Natural killer cell treated with Interleukin-12 subunit alpha and Interleukin-12 subunit beta and Interleukin-15 and Interleukin-18, amount 100 ng/mL, for 72 hours (primary cell): ENCODE data around the gene PDE4D. TPM values are rescaled to one million over a fixed set of nuclear protein-coding genes. Genes with fewer than 3 reads are reported as not detected.
"Not testable (repeated sequence)": the region's sequence is repeated elsewhere in the genome, so short reads cannot be mapped to it uniquely, and the experiment has no call there.

Experiments used
- ATAC-seq, 2 donors: fragments of 150-1000 bp; cut with Tn5 transposase in 1 of 2; sonication (Bioruptor Pico), chemical (Tn5 transposase) in 1 of 2; 2 replicates each; pipeline ENCODE4 v1.10.0; 2021
- DNase-seq: peaks from one replicate; pipeline ENCODE4 v3.0.0; 2022; ENCODE audit warnings: low spot score
- H3K27ac Mint-ChIP-seq, 2 donors: 1 replicate in 1 of 2; 2 replicates in 1 of 2; pipeline ENCODE4 v1.8.0; 2022; ENCODE audit warnings: mixed read lengths in 2 of 2, mild to moderate bottlenecking in 1 of 2, moderate library complexity in 1 of 2
- H3K27me3 Mint-ChIP-seq, 2 donors: 1 replicate in 1 of 2; 2 replicates in 1 of 2; pipeline ENCODE4 v1.8.0; 2022; ENCODE audit warnings: mixed read lengths in 2 of 2
- H3K36me3 Mint-ChIP-seq: one replicate; pipeline ENCODE4 v1.8.0; 2022; ENCODE audit warnings: mixed read lengths
- H3K4me1 Mint-ChIP-seq, 2 donors: 1 replicate in 1 of 2; 2 replicates in 1 of 2; pipeline ENCODE4 v1.8.0; 2022; ENCODE audit warnings: low read depth in 2 of 2, mixed read lengths in 2 of 2, mild to moderate bottlenecking in 1 of 2
- H3K4me3 Mint-ChIP-seq: one replicate; pipeline ENCODE4 v1.8.0; 2022; ENCODE audit warnings: mixed read lengths
- H3K9me3 Mint-ChIP-seq: 2 replicates; pipeline ENCODE4 v1.8.0; 2022; ENCODE audit warnings: mixed read lengths
- total RNA-seq, 2 donors: library from RNA; stranded (reverse); gene quantifications; one replicate each; pipeline ENCODE4 v1.2.3, GENCODE V29; 2022

PDE4D gene
- total RNA-seq, 2 donors from 2014 or later: 55.0 to 80.5 TPM

DNA sequence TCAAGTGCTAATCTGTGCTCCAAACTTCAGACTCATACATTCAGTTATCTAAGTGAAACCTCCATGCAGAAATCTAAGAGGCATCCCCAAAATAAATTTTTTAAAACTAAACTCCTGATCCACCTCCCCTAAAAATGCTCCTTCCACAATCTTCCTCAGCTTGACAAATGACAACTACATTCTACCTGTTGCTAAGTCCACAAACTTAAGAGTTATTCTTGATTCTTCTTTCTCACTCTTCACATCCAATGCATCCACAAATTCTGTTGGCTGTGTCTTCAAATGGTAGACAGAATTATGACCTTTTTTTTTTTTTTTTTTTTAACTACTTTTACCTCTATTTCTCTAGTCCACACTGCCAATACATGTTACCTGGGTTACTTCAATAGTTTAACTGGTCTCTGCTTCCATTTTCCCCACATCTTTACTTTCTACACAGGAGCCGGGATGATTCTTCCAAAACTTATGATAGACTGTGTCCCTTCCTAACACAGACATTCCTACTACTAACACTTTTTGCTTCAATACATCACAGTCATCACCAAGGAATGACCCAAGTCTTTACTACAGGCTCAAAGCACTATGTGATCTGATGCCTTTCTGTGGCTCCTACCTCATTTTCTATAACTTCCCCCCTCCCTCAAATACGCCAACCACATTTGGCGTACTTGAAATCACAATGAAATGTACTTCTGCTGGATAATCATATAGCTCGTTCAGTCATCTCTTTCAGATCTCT is 143.6 kb downstream of the PDE4D start:
- Mint-ChIP-seq H3K36me3 (no peaks in the 10 kb centered on the region), H3K27me3 (peaks cover 0 to 7% of the 10 kb centered on the region in 2 donors), H3K27ac (no peak overlapping the region), H3K4me1 (no peaks in the 10 kb centered on the region), H3K9me3 (no peaks in the 10 kb centered on the region), H3K4me3 (no peak overlapping the region)
- ATAC-seq (no peak), DNase-seq (no peak)

DNA sequence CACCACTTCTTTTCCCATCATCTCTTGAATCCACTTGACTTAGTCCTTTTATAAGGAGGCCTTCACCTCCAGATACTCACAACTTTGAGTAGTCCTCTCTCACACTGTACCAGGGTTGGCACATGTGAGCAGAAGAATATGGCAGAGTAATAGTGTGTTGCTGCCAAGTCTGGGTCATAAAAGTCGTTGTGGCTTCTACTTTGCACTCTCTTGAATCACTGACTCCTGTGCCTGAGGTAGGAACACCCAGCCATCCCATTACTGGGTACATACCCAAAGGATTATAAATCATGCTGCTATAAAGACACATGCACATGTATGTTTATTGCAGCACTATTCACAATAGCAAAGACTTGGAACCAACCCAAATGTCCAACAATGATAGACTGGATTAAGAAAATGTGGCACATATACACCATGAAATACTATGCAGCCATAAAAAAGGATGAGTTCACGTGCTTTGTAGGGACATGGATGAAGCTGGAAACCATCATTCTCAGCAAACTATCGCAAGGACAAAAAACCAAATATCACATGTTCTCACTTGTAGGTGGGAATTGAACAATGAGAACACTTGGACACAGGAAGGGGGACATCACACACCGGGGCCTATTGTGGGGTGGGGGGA is 145.4 kb downstream of the PDE4D start:
- not testable (repeated sequence) for H3K4me1 Mint-ChIP-seq, H3K36me3 Mint-ChIP-seq, H3K27me3 Mint-ChIP-seq, ATAC-seq, H3K27ac Mint-ChIP-seq, H3K9me3 Mint-ChIP-seq, H3K4me3 Mint-ChIP-seq, DNase-seq

DNA sequence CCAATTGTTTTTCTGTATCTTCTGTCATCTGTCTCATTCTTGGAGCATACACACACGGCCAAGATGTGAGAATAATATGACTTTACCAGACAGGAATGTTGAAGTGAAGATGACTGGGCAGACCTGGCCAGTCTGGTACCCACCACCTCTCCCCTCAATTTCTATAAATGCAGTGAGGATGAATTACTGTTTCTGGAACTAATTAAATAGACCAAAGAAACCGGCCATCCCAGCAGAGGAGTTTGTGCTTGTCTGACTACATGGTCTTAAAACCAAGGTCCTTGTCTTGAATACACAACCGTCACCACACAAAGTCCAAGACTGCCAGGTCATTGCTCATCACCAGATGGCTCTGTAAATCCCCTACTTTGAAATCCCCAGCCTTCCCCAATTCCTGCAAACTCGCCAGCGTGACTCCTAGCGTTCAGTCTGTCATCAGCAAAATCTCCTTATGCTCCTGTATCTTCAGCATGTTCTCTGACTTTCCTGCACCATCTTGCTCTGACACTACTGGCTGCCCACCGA is 147.2 kb downstream of the PDE4D start:
- H3K4me3 Mint-ChIP-seq: no peak overlapping the region
- no peaks in the 10 kb centered on the region for H3K4me1 Mint-ChIP-seq
- no peak for ATAC-seq
- H3K27ac Mint-ChIP-seq: no peak overlapping the region
- H3K36me3 Mint-ChIP-seq: no peaks in the 10 kb centered on the region
- H3K9me3 Mint-ChIP-seq: no peaks in the 10 kb centered on the region
- peaks cover under 1 to 9% of the 10 kb centered on the region in 2 donors for H3K27me3 Mint-ChIP-seq
- no peak for DNase-seq

DNA sequence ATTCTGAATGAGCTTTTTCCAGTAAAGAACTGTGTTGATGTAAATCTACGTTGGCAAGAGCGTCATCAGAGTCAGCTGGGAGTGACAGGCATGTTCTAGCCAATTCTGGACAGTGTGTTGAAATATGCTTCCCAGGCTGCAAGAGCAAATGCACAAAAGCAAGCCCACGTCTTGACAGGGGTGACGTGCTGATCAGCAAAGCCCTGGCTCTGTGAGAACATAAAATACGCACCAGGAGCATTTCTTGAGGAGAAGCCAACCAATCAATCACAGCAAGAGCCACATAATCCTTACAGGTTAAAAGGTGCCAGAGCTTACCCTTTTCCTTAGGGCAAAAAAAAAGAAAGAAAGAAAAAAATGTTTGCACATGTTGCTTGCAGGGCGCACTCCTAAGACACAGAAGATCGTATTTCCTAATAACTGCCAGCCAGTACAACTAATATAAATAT is 148.1 kb downstream of the PDE4D start:
- no peaks in the 10 kb centered on the region for H3K9me3 Mint-ChIP-seq
- H3K36me3 Mint-ChIP-seq: no peaks in the 10 kb centered on the region
- DNase-seq: no peak
- no peaks in the 10 kb centered on the region for H3K4me1 Mint-ChIP-seq
- peaks cover 8 to 12% of the 10 kb centered on the region in 2 donors for H3K27me3 Mint-ChIP-seq
- no peak for ATAC-seq
- H3K4me3 Mint-ChIP-seq: no peak overlapping the region
- no peak overlapping the region for H3K27ac Mint-ChIP-seq

DNA sequence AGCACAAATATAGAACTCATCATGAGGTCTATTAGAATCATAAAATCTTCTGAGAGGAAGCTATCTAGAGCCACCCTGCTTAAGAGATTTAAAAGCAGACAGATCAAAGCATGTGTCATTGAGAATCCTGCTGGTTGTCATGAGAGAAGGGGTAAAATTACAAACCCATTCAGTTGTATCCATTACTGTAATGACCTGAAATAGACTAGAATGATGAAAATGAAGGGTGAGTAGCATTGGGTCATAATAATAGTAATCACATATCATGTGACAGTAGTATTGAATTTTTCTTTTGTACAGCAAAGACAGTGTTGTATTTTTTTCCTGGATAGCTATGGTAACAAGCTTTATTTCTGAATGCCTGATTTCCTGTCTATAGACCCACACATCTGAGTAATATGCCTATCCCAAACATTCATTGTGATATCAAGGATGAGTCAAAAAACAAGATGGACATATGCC is 149.0 kb downstream of the PDE4D start:
- Mint-ChIP-seq H3K27ac (no peak overlapping the region), H3K4me1 (no peaks in the 10 kb centered on the region), H3K4me3 (no peak overlapping the region), H3K9me3 (no peaks in the 10 kb centered on the region), H3K27me3 (peaks cover 8 to 12% of the 10 kb centered on the region in 2 donors), H3K36me3 (no peaks in the 10 kb centered on the region)
- ATAC-seq: no peak
- no peak for DNase-seq

DNA sequence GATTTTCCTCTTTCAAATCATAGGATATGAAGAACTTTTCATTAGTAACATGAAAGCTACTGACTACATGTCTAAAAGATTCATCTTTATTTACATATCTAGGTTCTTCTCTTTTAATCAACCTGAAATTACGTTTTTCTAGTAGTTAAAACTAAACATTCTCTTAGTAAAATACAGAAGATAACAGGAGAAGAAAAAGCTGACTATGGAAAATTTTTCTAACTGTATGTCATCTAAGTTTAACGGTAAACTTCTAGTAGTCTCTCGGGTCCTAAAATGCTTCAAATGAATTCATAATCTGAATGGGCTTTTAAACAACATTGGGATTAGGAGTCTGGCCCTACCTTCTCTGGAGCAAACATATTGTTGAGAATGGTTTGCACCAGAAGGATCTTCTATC is 151.9 kb downstream of the PDE4D start:
- no peak overlapping the region for H3K4me3 Mint-ChIP-seq
- H3K27ac Mint-ChIP-seq: no peak overlapping the region
- H3K36me3 Mint-ChIP-seq: no peaks in the 10 kb centered on the region
- DNase-seq (no peak), ATAC-seq (no peak)
- H3K27me3 Mint-ChIP-seq: peaks cover 6 to 8% of the 10 kb centered on the region in 2 donors
- H3K4me1 Mint-ChIP-seq: no peaks in the 10 kb centered on the region
- H3K9me3 Mint-ChIP-seq: no peaks in the 10 kb centered on the region

DNA sequence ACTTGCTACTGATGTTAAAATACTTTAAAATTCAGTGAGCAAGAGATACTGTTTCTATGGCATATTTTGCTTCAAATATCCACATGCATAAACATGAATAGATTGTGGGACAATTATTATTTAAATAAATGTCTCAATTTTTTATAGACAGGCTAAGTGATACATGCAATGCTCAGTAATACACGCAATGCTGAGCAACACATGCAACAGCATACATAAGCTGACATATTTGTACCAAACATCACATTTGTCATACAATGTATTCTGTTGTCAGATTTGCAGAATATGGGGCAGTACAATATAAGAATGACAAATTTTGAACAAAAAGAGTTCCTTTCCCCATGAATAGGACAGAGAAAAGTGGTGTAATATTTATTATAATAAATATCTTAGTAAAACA is 155.5 kb downstream of the PDE4D start:
- Mint-ChIP-seq H3K4me3 (no peak overlapping the region), H3K27me3 (peaks cover 5 to 8% of the 10 kb centered on the region in 2 donors), H3K9me3 (no peaks in the 10 kb centered on the region), H3K36me3 (no peaks in the 10 kb centered on the region), H3K27ac (no peak overlapping the region), H3K4me1 (no peaks in the 10 kb centered on the region)
- no peak for DNase-seq
- no peak for ATAC-seq

DNA sequence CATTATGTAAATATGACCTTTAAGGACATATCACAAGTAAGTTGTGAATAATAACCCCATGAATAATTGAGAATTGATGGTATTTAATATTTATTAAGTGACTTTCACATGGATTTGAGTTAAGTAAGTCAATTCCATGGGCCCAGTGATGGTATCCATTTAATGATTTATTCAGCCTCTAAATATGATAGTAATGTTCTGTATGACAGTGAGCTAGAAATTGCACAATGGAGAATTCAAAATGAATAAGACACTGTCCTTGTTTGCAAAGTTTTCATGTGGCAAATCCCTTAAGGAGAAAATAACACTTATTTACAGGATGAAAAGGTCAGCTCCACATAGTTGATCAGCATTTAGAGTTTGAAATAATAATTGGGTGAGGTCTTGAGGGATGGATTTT is 160.7 kb downstream of the PDE4D start:
- Mint-ChIP-seq H3K9me3 (no peaks in the 10 kb centered on the region), H3K27ac (no peak overlapping the region), H3K27me3 (peaks cover 0 to 11% of the 10 kb centered on the region in 2 donors), H3K36me3 (no peaks in the 10 kb centered on the region), H3K4me1 (no peaks in the 10 kb centered on the region), H3K4me3 (no peak overlapping the region)
- no peak for ATAC-seq
- no peak for DNase-seq

DNA sequence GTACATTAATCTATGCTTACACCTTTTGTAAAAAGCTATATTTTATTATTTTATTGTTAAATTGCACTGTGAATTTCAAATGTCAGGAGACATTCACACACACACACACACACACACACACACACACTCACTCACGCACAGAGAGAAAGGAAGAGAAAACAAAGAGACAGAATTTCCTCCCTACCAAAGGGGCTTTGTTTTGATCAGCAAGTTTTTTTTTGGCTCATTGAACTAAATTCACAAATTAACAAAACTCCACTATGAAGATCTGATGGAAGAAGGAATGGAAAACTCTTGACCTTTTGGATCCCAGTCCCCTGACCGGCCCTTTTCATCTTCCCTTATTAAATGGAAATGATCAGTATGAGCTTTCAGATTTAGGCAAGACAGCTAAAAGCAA is 161.2 kb downstream of the PDE4D start:
- peaks cover 0 to 11% of the 10 kb centered on the region in 2 donors for H3K27me3 Mint-ChIP-seq
- no peaks in the 10 kb centered on the region for H3K36me3 Mint-ChIP-seq

DNA sequence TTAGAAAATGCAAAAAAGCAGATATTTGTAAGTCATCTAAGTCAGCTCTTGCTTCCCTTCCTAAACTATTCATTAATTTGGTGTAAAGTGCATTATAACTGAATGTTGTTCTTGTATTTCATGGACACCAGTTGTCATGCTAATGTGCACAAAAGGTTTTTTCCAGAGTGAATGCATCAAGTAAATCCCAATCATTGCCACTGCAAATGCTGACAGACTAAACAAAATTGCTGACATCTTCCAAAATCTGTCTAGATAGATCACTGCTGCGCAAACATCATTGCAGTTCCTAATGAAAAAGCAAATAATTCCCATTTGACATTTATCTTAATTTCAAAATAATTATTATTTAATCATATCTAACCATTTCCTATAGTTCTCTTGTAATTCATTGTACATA is 161.7 kb downstream of the PDE4D start:
- Mint-ChIP-seq H3K4me1 (no peaks in the 10 kb centered on the region), H3K36me3 (no peaks in the 10 kb centered on the region), H3K4me3 (no peak overlapping the region), H3K27ac (no peak overlapping the region), H3K27me3 (peaks cover 0 to 11% of the 10 kb centered on the region in 2 donors), H3K9me3 (no peaks in the 10 kb centered on the region)
- DNase-seq (no peak), ATAC-seq (no peak)

More for the DNA sequence above, 161.2 kb downstream of the PDE4D start:
- ATAC-seq (no peak), DNase-seq (no peak)
- H3K27ac Mint-ChIP-seq: no peak overlapping the region
- no peaks in the 10 kb centered on the region for H3K9me3 Mint-ChIP-seq
- no peaks in the 10 kb centered on the region for H3K4me1 Mint-ChIP-seq
- no peak overlapping the region for H3K4me3 Mint-ChIP-seq

DNA sequence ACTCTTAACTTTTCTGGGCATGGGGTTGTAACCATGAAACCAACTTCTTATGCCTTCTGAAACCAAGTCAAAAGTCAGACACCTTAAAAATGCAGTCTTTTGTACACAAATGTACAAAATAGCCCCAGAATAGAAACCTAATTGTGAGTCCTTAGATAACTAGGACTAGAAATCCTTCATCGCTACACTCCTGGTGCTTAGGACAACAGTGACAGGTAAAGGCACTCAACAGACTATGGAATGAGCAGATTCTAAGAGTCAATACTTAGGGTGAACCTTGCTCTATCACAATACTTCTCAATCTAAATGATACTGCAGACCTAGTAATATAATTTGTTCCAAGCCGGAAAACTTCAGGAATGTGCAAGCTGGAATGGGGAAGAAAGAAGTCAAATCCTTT is 163.7 kb downstream of the PDE4D start:
- Mint-ChIP-seq H3K27me3 (peaks cover 0 to 13% of the 10 kb centered on the region in 2 donors), H3K27ac (no peak overlapping the region), H3K4me1 (no peaks in the 10 kb centered on the region), H3K9me3 (no peaks in the 10 kb centered on the region), H3K4me3 (no peak overlapping the region), H3K36me3 (no peaks in the 10 kb centered on the region)
- DNase-seq (no peak), ATAC-seq (no peak)

DNA sequence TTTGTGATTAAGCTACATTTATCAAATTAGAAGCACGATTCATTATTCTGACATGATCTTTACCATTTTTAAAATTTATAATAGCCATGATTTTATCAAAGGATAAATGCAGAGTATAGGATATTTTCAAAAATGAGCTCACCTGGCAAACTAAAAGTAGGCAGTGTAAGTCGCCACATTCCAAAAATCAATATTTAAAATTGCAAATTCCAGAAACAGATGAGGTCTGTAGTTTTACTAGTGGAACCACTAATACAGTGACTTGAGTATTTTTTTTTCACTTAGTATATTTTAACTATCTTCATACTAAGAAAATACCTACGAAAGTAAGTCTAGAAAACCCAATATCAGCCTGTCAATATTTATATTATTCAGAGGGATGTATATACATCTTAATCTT is 164.2 kb downstream of the PDE4D start:
- Mint-ChIP-seq H3K9me3 (no peaks in the 10 kb centered on the region), H3K4me3 (no peak overlapping the region), H3K27ac (no peak overlapping the region), H3K4me1 (no peaks in the 10 kb centered on the region), H3K36me3 (no peaks in the 10 kb centered on the region), H3K27me3 (peaks cover 0 to 13% of the 10 kb centered on the region in 2 donors)
- ATAC-seq: no peak
- no peak for DNase-seq

DNA sequence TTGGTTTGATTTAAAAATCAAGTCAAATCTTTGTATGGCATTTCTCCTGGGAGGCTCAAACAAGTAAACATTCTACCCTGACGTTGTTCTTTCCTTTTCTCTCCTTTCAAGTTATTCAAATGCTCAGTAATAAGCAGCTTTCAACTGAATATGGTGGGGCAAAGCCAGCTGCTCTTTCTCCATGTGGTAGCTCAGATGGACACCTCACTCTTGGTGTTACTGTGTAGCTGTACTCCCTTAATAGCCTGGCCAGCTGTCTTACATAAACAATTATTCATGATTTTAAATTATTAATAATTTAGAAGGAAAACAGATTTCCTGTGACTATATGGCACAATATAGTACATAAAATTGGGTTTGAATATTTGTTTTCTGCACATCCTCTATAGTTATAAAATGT is 165.2 kb downstream of the PDE4D start:
- Mint-ChIP-seq H3K36me3 (no peaks in the 10 kb centered on the region), H3K4me1 (no peaks in the 10 kb centered on the region), H3K9me3 (no peaks in the 10 kb centered on the region), H3K4me3 (no peak overlapping the region), H3K27me3 (peaks cover 0 to 13% of the 10 kb centered on the region in 2 donors), H3K27ac (no peak overlapping the region)
- ATAC-seq (no peak), DNase-seq (no peak)

DNA sequence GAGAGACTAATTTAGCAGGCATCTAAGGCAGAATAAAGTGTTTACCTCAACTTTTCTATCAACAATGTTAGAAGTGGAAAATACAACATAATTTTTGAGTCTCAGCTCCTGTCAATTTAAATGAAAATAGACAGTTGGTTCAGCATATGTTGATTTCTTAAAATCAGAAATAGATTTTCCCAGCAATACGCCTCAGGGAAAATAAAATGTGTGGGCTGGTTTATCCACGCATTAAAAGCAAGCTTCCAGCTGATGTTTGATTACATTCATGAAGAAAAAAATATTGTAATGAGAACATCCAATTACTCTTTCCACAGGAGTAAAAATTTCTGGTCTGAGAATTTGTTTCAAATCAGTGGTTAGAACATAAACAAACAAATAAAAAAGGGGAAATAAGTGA is 166.3 kb downstream of the PDE4D start:
- DNase-seq (no peak), ATAC-seq (no peak)
- Mint-ChIP-seq H3K4me3 (no peak overlapping the region), H3K27me3 (peaks cover 0 to 5% of the 10 kb centered on the region in 2 donors), H3K4me1 (no peaks in the 10 kb centered on the region), H3K27ac (no peak overlapping the region), H3K36me3 (no peaks in the 10 kb centered on the region), H3K9me3 (no peaks in the 10 kb centered on the region)
